Endodermal cell (in vitro differentiated cells): ENCODE measurements around the gene CASK. TPM values are rescaled to one million over a fixed set of nuclear protein-coding genes. Genes with fewer than 3 reads are reported as not detected.

ENCODE experiments used
- DNase-seq: peaks from one replicate; pipeline ENCODE4 v3.0.0-alpha.2; 2017
- H3K27ac ChIP-seq: 2 replicates; pipeline ENCODE4 v1.5.1; 2013; ENCODE audit warnings: mild to moderate bottlenecking, low read depth, low read length, moderate library complexity
- H3K27me3 ChIP-seq: 2 replicates; pipeline ENCODE4 v1.6.1; 2013; ENCODE audit warnings: mild to moderate bottlenecking, low read length, moderate library complexity; ENCODE audit not compliant: insufficient read depth, control insufficient read depth, poor library complexity, severe bottlenecking
- H3K36me3 ChIP-seq: 2 replicates; pipeline ENCODE4 v1.7.0; 2013; ENCODE audit warnings: mild to moderate bottlenecking, low read length, moderate library complexity; ENCODE audit not compliant: control insufficient read depth, insufficient read depth
- H3K4me1 ChIP-seq: one replicate; pipeline ENCODE4 v1.7.0; 2013; ENCODE audit warnings: low read length; ENCODE audit not compliant: control insufficient read depth, insufficient read depth
- H3K4me3 ChIP-seq: 2 replicates; pipeline ENCODE4 v1.5.1; 2013; ENCODE audit warnings: mild to moderate bottlenecking, low read length, moderate library complexity
- H3K9ac ChIP-seq: 2 replicates; pipeline ENCODE4 v1.6.1; 2013; ENCODE audit warnings: mild to moderate bottlenecking, low read length, moderate library complexity; ENCODE audit not compliant: poor library complexity, severe bottlenecking; ENCODE audit errors: extremely low read depth
- H3K9me3 ChIP-seq: 2 replicates; pipeline ENCODE4 v1.6.1; 2013; ENCODE audit warnings: mild to moderate bottlenecking, low read length, moderate library complexity; ENCODE audit not compliant: control insufficient read depth
- H3K27ac Mint-ChIP-seq: 2 replicates; pipeline ENCODE4 v1.8.0; 2020; ENCODE audit warnings: mixed read lengths
- H3K27me3 Mint-ChIP-seq: 2 replicates; pipeline ENCODE4 v1.8.0; 2021; ENCODE audit warnings: mild to moderate bottlenecking, mixed read lengths; ENCODE audit not compliant: insufficient read depth
- H3K36me3 Mint-ChIP-seq: 2 replicates; pipeline ENCODE4 v1.8.0; 2020; ENCODE audit warnings: low read depth, mixed read lengths
- H3K4me1 Mint-ChIP-seq: 2 replicates; pipeline ENCODE4 v1.8.0; 2020; ENCODE audit warnings: mixed read lengths
- H3K4me3 Mint-ChIP-seq: 2 replicates; pipeline ENCODE4 v1.8.0; 2020; ENCODE audit warnings: mild to moderate bottlenecking, moderate library complexity, mixed read lengths
- H3K9me3 Mint-ChIP-seq: 2 replicates; pipeline ENCODE4 v1.8.0; 2020; ENCODE audit warnings: mild to moderate bottlenecking, mixed read lengths
- CTCF ChIP-seq: fragments of 200-600 bp; sonication (generic); conservative IDR thresholded peaks from 2 replicates; pipeline ENCODE4 v1.5.0; 2021; ENCODE audit warnings: antibody characterized with exemption, mild to moderate bottlenecking
- WGBS, 2 experiments: methylation state at CpG; one replicate each; pipeline versions ENCODE4 v1.1.5 to v1.1.7; 2013; ENCODE audit warnings: missing lambda C conversion rate in 2 of 2, mixed read lengths in 1 of 2; ENCODE audit not compliant: insufficient coverage in 1 of 2, insufficient read length in 1 of 2; 5-methylcytosine and 5-hydroxymethylcytosine counted together
- total RNA-seq, 2 donors: library from RNA; stranded (reverse); fragmentation: NEBNext Ultra II Directional in 1 of 2; extraction: Animal tissue kit (Norgen Biotek cat#: 25700) in 1 of 2; gene quantifications; 2 replicates in 1 of 2; 3 replicates in 1 of 2; pipeline ENCODE4 v1.2.1, GENCODE V29; 2021

Gene CASK
- total RNA-seq, 2 donors from 2014 or later, result 79.1 to 87.1 TPM

GRCh38 chrX:41502004-41502403 is 421.4 kb downstream of the CASK start:
- no peaks in the 10 kb centered on the region for H3K9me3 ChIP-seq
- WGBS, 2 experiments, result 100% methylated on average over 1 of the region's 1 CpG; no CpG with 5 or more reads in 1 of the 2 experiments
- no peak overlapping the region for H3K27ac Mint-ChIP-seq
- H3K36me3 ChIP-seq, result no peaks in the 10 kb centered on the region
- no peak overlapping the region for H3K27ac ChIP-seq
- H3K9ac ChIP-seq, result no peak overlapping the region
- peaks cover 49% of the 10 kb centered on the region for H3K9me3 Mint-ChIP-seq
- H3K4me1 Mint-ChIP-seq, result no peaks in the 10 kb centered on the region
- no peak for DNase-seq
- no peak for TF ChIP-seq CTCF
- H3K36me3 Mint-ChIP-seq, result no peaks in the 10 kb centered on the region
- H3K27me3 ChIP-seq, result no peaks in the 10 kb centered on the region
- no peaks in the 10 kb centered on the region for H3K27me3 Mint-ChIP-seq
- no peak overlapping the region for H3K4me3 ChIP-seq
- H3K4me3 Mint-ChIP-seq, result no peak overlapping the region
- no peaks in the 10 kb centered on the region for H3K4me1 ChIP-seq

- 92% methylated on average over 3 of the region's 3 CpGs; no CpG with 5 or more reads in 1 of the 2 experiments for WGBS, 2 experiments
- Histone ChIP-seq H3K4me1 (no peaks in the 10 kb centered on the region), H3K27ac (no peak overlapping the region), H3K9me3 (no peaks in the 10 kb centered on the region), H3K4me3 (no peak overlapping the region), H3K36me3 (no peaks in the 10 kb centered on the region), H3K27me3 (no peaks in the 10 kb centered on the region), H3K9ac (no peak overlapping the region)
- H3K4me1 Mint-ChIP-seq, result no peaks in the 10 kb centered on the region
- H3K4me3 Mint-ChIP-seq, result no peak overlapping the region
- no peak for TF ChIP-seq CTCF
- H3K9me3 Mint-ChIP-seq, result peaks cover 51% of the 10 kb centered on the region
- H3K36me3 Mint-ChIP-seq, result no peaks in the 10 kb centered on the region
- H3K27ac Mint-ChIP-seq, result no peak overlapping the region
- DNase-seq, result no peak
- H3K27me3 Mint-ChIP-seq, result no peaks in the 10 kb centered on the region
These were observed 423.4 kb downstream of the CASK start for GRCh38 chrX:41499984-41500383.

- H3K4me1 ChIP-seq, result no peaks in the 10 kb centered on the region
- peaks cover 43% of the 10 kb centered on the region for H3K9me3 Mint-ChIP-seq
- no peak overlapping the region for H3K27ac Mint-ChIP-seq
- H3K27ac ChIP-seq, result no peak overlapping the region
- no peaks in the 10 kb centered on the region for H3K27me3 ChIP-seq
- no peak for TF ChIP-seq CTCF
- no peaks in the 10 kb centered on the region for H3K36me3 ChIP-seq
- no peaks in the 10 kb centered on the region for H3K27me3 Mint-ChIP-seq
- DNase-seq, result no peak
- 96 to 100% methylated on average over 1 to 7 of the region's 7 CpGs for WGBS, 2 experiments
- no peaks in the 10 kb centered on the region for H3K4me1 Mint-ChIP-seq
- H3K4me3 Mint-ChIP-seq, result no peak overlapping the region
- H3K4me3 ChIP-seq, result no peak overlapping the region
- H3K9ac ChIP-seq, result no peak overlapping the region
- H3K36me3 Mint-ChIP-seq, result no peaks in the 10 kb centered on the region
- no peaks in the 10 kb centered on the region for H3K9me3 ChIP-seq
These were observed 424.2 kb downstream of the CASK start for GRCh38 chrX:41499195-41499594.
